Breast epithelium (tissue), 3 donors: ENCODE data around the gene GPR55. TPM values are rescaled to one million over a fixed set of nuclear protein-coding genes. Genes with fewer than 3 reads are reported as not detected.

Source experiments
- total RNA-seq, 3 donors: library from RNA; depleted of rRNA; stranded (reverse); fragments of >200 nt; gene quantifications; one replicate each; pipeline ENCODE4 v1.1.0, GENCODE V29; 2016

GPR55 gene
- total RNA-seq, 3 donors from 2014 or later: 0.16 to 0.44 TPM; not detected in 1

Other genes with a start within 250 kb of the GPR55 start
- 10 to 100 TPM; 79.0 to 85.9 (median 83.4) TPM for gene CAB39, start 212.4 kb downstream of the GPR55 start, total RNA-seq
- 10 to 100 TPM; 24.5 to 46.2 (median 36.3) TPM for gene ITM2C, start 60.3 kb downstream of the GPR55 start, total RNA-seq
- gene SPATA3, start 70.9 kb upstream of the GPR55 start, total RNA-seq: not detected
- 1 to 10 TPM in 2 of 3 donors, under 1 TPM in 1; 0.16 to 7.2 (median 1.3) TPM for gene C2orf72, start 112.3 kb upstream of the GPR55 start, total RNA-seq
- 10 to 100 TPM; 63.8 to 73.0 (median 69.2) TPM for gene PSMD1, start 131.6 kb upstream of the GPR55 start, total RNA-seq
- gene HTR2B, start 199.8 kb upstream of the GPR55 start, total RNA-seq: 1 to 10 TPM in 1 of 3 donors, under 1 TPM in 2; 0.29 to 1.4 (median 0.98) TPM